B cell (primary cell): ENCODE data around the gene PNLIP. TPM values are rescaled to one million over a fixed set of nuclear protein-coding genes. Genes with fewer than 3 reads are reported as not detected.

Experiments used
- ATAC-seq: fragments of 200-7000 bp; cut with Tn5 transposase; one replicate; pipeline ENCODE4 v1.10.0; 2021; ENCODE audit warnings: low read depth, mild to moderate bottlenecking, moderate number of reproducible peaks, moderate library complexity
- CTCF ChIA-PET: fragments of 350-600 bp; sonication (Branson Sonifier 250); formaldehyde crosslinking; loops from one replicate; lab custom pipeline; 2021; ENCODE audit warnings: antibody characterized with exemption, inconsistent platforms; lab: Charles Lee
- POLR2A ChIA-PET: fragments of 350-600 bp; sonication (Branson Sonifier 250); formaldehyde crosslinking; loops from one replicate; lab custom pipeline; 2021; ENCODE audit warnings: antibody characterized with exemption; lab: Charles Lee
- DNase-seq: peaks from one replicate; pipeline ENCODE4 v3.0.0; 2013
- H2AFZ ChIP-seq: 2 replicates; pipeline ENCODE4 v1.6.1; 2012; ENCODE audit warnings: mild to moderate bottlenecking, low read depth, low read length; ENCODE audit not compliant: insufficient read depth, poor library complexity, severe bottlenecking
- H3K27ac ChIP-seq, 2 donors: 1 replicate in 1 of 2; 2 replicates in 1 of 2; pipeline ENCODE4 v1.5.1; 2012 to 2013; ENCODE audit warnings: low read length in 2 of 2, mild to moderate bottlenecking in 2 of 2, moderate library complexity in 1 of 2
- H3K27me3 ChIP-seq, 4 experiments: fragments of 200-600 bp in 1 of 4; sonication (generic) in 1 of 4; replicated peaks in 1 of 4; 1 replicate in 2 of 4; 2 replicates in 2 of 4; pipeline versions ENCODE4 v1.6.1 to v1.7.0; 2013 to 2016; ENCODE audit warnings: low read length in 3 of 4, mild to moderate bottlenecking in 2 of 4, mixed read lengths in 1 of 4, moderate library complexity in 1 of 4; ENCODE audit not compliant: insufficient read depth in 4 of 4, control insufficient read depth in 3 of 4; ENCODE audit errors: control extremely low read depth in 1 of 4
- H3K36me3 ChIP-seq, 2 experiments: replicated peaks in 1 of 2; 1 replicate in 1 of 2; 2 replicates in 1 of 2; pipeline versions ENCODE4 v1.6.1 to v1.7.1; 2013; ENCODE audit warnings: low read length in 1 of 2; ENCODE audit not compliant: insufficient read depth in 2 of 2, control insufficient read depth in 1 of 2; ENCODE audit errors: control extremely low read depth in 1 of 2, extremely low read depth in 1 of 2
- H3K4me1 ChIP-seq, 2 donors: fragments of 200-600 bp in 1 of 2; sonication (generic) in 1 of 2; 1 replicate in 1 of 2; 2 replicates in 1 of 2; pipeline versions ENCODE4 v1.5.1 to v1.6.1; 2013 to 2017; ENCODE audit warnings: low read length in 2 of 2; ENCODE audit not compliant: control insufficient read depth in 2 of 2, insufficient read depth in 2 of 2
- H3K4me2 ChIP-seq: replicated peaks from 2 replicates; pipeline ENCODE3; 2012; ENCODE audit warnings: mild to moderate bottlenecking, low read depth, low read length; ENCODE audit not compliant: poor library complexity, severe bottlenecking
- H3K4me3 ChIP-seq, 5 experiments: fragments of 200-600 bp in 1 of 5; sonication (generic) in 1 of 5; 1 replicate in 3 of 5; 2 replicates in 2 of 5; pipeline versions ENCODE4 v1.5.1 to v1.7.0; 2011 to 2016; ENCODE audit warnings: low read length in 4 of 5, mild to moderate bottlenecking in 4 of 5, low read depth in 2 of 5, control low read depth in 1 of 5, moderate library complexity in 1 of 5; ENCODE audit not compliant: insufficient read depth in 1 of 5; ENCODE audit errors: control extremely low read depth in 1 of 5, extremely low read depth in 1 of 5
- H3K79me2 ChIP-seq: fragments of 200-600 bp; sonication (generic); one replicate; pipeline ENCODE4 v1.6.0; 2016; ENCODE audit warnings: low read length; ENCODE audit not compliant: control insufficient read depth, insufficient read depth
- H3K9ac ChIP-seq: fragments of 200-600 bp; sonication (generic); 2 replicates; pipeline ENCODE4 v1.6.1; 2017; ENCODE audit warnings: mild to moderate bottlenecking, low read length, moderate library complexity
- H3K9me3 ChIP-seq, 3 donors: one replicate each; pipeline versions ENCODE4 v1.6.1 to v1.7.1; 2013; ENCODE audit warnings: low read length in 2 of 3; ENCODE audit not compliant: control insufficient read depth in 2 of 3, insufficient read depth in 1 of 3; ENCODE audit errors: control extremely low read depth in 1 of 3
- H4K20me1 ChIP-seq: 2 replicates; pipeline ENCODE4 v1.6.0; 2012; ENCODE audit warnings: mild to moderate bottlenecking, low read length; ENCODE audit not compliant: insufficient read depth, control insufficient read depth, poor library complexity, severe bottlenecking
- H3K27ac Mint-ChIP-seq: one replicate; pipeline ENCODE4 v1.8.0; 2021; ENCODE audit warnings: mixed read lengths
- H3K27me3 Mint-ChIP-seq: one replicate; pipeline ENCODE4 v1.8.0; 2021; ENCODE audit warnings: mixed read lengths
- H3K4me1 Mint-ChIP-seq: one replicate; pipeline ENCODE4 v1.8.0; 2021; ENCODE audit warnings: mixed read lengths
- H3K4me3 Mint-ChIP-seq: one replicate; pipeline ENCODE4 v1.8.0; 2021; ENCODE audit warnings: mixed read lengths
- H3K9me3 Mint-ChIP-seq: one replicate; pipeline ENCODE4 v1.8.0; 2022; ENCODE audit warnings: mixed read lengths; ENCODE audit not compliant: insufficient read depth
- CTCF ChIP-seq: fragments of 200-600 bp; IDR thresholded peaks from one replicate; pipeline ENCODE4 v1.8.0; 2022; ENCODE audit warnings: antibody characterized with exemption, mild to moderate bottlenecking
- EZH2 ChIP-seq: IDR thresholded peaks from 2 replicates; pipeline ENCODE4 v1.6.1; 2012; ENCODE audit warnings: borderline replicate concordance, low read depth, mild to moderate bottlenecking, moderate library complexity, low read length; ENCODE audit not compliant: insufficient read depth, poor library complexity, severe bottlenecking
- WGBS: methylation state at CpG from one replicate; pipeline ENCODE4 v1.1.5; 2013; ENCODE audit warnings: missing lambda C conversion rate; ENCODE audit not compliant: insufficient coverage; 5-methylcytosine and 5-hydroxymethylcytosine counted together
- intact Hi-C: fragments of 100-400 bp; cut with micrococcal nuclease; formaldehyde crosslinking; loops from one replicate; pipeline ENCODE4 v1.10.0; 2022
- polyA plus RNA-seq: library from polyadenylated mRNA; depleted of rRNA; stranded (reverse); fragments of >200 nt; gene quantifications from 2 replicates; pipeline ENCODE4 v1.2.3, GENCODE V29; 2012
- total RNA-seq, 2 donors: library from RNA; stranded (reverse); fragments of 120-200 nt in 1 of 2; gene quantifications; 1 replicate in 1 of 2; 2 replicates in 1 of 2; pipeline versions ENCODE4 v1.2.3 to v1.2.4, GENCODE V29; 2013 to 2022

PNLIP gene
- total and polyA plus RNA-seq, 2 donors (not counting 1 experiment from before 2014, with no cell fraction given) = not detected

DNA sequence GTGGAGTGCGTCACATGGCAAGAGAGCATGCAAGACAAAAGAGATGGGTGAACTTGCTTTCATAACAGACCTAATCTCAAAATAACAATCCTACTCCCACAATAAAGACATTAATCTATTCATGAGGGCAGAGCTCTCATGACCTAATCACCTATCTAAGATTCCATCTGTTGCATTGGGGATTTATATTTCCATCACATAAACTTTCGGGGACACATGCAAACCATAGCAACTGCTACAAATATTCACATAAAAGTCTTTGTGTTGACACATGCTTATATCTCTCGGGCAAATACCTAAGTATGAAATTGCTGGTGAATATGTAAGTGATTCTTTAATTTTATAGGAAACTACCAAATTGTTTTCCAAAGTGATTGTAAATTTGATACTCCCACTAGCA lies 29.1 kb downstream of the PNLIP start:
- TF ChIP-seq EZH2 (no peak), CTCF (no peak)
- no peaks in the 10 kb centered on the region for H3K27me3 Mint-ChIP-seq
- no peak overlapping the region for H3K27ac Mint-ChIP-seq
- Histone ChIP-seq H3K9me3 (peaks cover 0 to 1% (median 0%) of the 10 kb centered on the region in 3 donors), H3K4me2 (no peak overlapping the region), H3K27me3 (no peaks in the 10 kb centered on the region), H3K27ac (no peak overlapping the region), H4K20me1 (no peaks in the 10 kb centered on the region), H3K36me3 (no peaks in the 10 kb centered on the region), H3K4me1 (no peaks in the 10 kb centered on the region), H3K79me2 (no peaks in the 10 kb centered on the region), H3K9ac (no peak overlapping the region), H2AFZ (no peak overlapping the region), H3K4me3 (no peak overlapping the region)
- DNase-seq (no peak), ATAC-seq (no peak)
- H3K4me1 Mint-ChIP-seq = no peaks in the 10 kb centered on the region
- no peak overlapping the region for H3K4me3 Mint-ChIP-seq
- WGBS = no CpG with 5 or more reads among the region's 3 CpGs
- ChIA-PET POLR2A (no interaction called here), CTCF (no interaction called here)
- intact Hi-C loops = no loop called here
- H3K9me3 Mint-ChIP-seq = peaks cover 4% of the 10 kb centered on the region

- Histone ChIP-seq H2AFZ (no peak overlapping the region), H3K27me3 (no peaks in the 10 kb centered on the region), H3K4me1 (no peaks in the 10 kb centered on the region), H3K9me3 (peaks cover 0 to 1% (median 0%) of the 10 kb centered on the region in 3 donors), H4K20me1 (no peaks in the 10 kb centered on the region), H3K9ac (no peak overlapping the region), H3K4me3 (no peak overlapping the region), H3K36me3 (no peaks in the 10 kb centered on the region), H3K79me2 (no peaks in the 10 kb centered on the region), H3K27ac (no peak overlapping the region), H3K4me2 (no peak overlapping the region)
- Mint-ChIP-seq H3K27me3 (no peaks in the 10 kb centered on the region), H3K27ac (no peak overlapping the region), H3K4me3 (no peak overlapping the region), H3K4me1 (no peaks in the 10 kb centered on the region), H3K9me3 (no peaks in the 10 kb centered on the region)
- DNase-seq (no peak), ATAC-seq (no peak)
- intact Hi-C loops = no loop called here
- TF ChIP-seq CTCF = no peak
- TF ChIP-seq EZH2 = no peak
- ChIA-PET CTCF (no interaction called here), POLR2A (no interaction called here)
- 97% methylated on average over 4 of the region's 8 CpGs for WGBS
These were observed 42.3 kb downstream of the PNLIP start for GRCh38 chr10:116587878-116588591.
